NCI-H1417 (cell line): ENCODE results near the gene MCEMP1.

Experiments
- DNase-seq, 3 experiments: peaks; one replicate each; lab custom pipeline; 2025; lab: John Stamatoyannopoulos, UW

Gene MCEMP1, protein sequence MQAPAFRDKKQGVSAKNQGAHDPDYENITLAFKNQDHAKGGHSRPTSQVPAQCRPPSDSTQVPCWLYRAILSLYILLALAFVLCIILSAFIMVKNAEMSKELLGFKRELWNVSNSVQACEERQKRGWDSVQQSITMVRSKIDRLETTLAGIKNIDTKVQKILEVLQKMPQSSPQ

DNA sequence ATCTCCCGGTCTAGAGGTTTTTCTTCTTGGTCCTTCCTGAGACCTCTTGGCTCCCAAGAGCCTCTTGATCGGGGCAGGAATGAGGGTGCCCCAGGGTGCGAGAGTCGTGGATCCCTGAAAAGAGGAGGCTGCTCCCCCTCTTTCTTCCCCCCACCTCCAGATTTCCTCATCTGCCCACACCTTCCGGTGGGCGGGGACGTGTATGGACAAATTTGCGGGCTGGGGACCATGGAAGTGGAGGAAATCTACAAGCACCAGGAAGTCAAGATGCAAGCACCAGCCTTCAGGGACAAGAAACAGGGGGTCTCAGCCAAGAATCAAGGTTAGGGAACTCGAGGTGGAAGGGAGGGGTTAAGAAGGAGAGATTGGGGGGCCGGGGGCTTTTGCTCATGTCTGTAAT is at the start of gene MCEMP1:
Gene MCEMP1 (plus strand): TSS at position 237 of the 400 bp plus-strand sequence. CDS start 31 bp downstream, at position 268.
- DNase-seq: no peak

DNA sequence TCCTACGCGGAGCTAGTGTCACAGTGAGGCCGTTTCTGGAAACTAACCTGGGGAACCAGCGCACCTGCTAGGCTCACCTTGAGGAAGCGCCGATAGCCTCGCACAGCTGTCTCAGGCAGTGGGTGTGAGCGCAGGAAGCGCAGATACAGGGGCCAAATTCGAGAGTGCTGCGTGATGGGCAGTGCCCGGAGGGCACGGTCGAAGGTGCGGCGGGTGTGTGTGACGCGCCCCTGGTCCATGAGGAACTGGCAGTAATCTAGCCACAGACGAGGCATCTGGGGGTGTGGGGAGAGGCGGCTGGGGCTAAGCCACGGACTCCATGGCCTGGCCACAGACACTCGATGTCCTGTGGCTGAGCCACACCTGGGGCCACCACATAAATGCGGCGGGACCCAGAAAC is 49.7 kb upstream of the MCEMP1 start:
- DNase-seq: no peak

DNA sequence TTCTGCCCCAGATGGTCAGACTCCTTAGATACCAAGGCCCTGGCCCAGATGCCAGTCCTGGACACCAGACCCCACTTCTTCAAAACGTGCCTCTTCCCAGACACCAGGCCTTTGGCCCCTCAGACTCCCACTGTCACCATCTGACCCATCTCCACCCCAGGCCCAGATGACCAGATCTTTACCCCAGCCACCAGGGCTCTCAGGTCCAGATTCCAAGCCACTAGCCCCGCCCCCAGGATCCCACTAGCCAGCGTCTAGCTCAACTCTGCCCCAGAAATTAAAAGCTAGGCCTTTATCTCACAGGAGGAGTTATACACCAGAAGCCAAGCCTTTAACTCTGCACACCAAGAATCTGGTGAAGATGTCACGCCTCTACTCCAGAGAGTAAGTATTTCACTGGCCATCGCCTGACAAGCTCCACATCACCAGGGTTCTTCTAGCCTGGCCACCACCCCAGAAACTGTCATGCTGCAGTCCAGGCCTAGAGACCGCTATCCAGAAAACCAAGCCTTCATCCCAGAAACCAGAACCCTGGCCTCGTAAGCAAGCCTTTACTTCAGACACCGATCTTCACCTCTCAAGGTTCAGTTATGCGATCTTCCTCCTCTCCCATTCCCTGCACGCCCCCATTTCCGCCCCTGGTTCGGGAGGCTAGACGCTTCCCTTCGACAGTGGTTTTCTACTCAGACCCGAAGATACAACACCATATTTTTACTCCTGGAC is 48.1 kb upstream of the MCEMP1 start:
- DNase-seq: peak in 1 of 3 experiments; percentile 39

DNA sequence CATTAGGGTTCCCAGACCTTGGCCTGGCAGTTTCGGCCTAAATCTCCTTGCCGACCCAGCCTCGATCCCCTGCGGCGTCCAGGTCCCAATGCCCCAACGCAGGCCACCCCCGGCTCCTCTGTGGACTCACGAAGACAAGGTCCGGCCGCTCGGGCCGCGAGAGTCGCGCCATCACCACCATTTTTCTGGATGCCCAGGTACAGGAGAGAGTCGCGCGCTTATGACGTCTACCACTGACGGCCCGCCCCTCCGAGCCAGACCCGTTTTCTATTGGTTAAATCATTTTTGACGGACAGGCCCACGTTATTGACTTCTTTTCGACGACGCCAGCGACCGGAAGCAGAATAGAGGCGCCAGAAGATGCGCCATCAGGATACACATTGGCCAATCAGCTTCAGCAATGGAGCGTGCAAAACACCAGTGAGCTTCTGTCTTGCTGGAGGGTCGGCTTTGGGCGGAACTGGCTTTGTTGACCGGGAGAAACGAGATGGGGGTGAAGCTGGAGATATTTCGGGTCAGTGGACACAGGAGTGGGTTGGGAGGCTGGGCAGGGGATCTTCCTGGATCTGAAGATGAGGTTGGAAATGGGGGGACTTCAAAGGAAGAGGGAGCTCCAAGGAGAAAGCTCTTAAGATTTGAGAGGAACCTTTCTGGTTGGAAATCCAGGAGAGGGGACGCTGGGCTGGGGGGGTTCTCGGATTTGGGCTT is 47.4 kb upstream of the MCEMP1 start, which contains the start of the genes PET100 and XAB2:
Gene PET100 (plus strand): TSS at position 447 of the 708 bp plus-strand sequence. CDS start 41 bp downstream, at position 488.
Gene XAB2 (minus strand): TSS at position 199 of the 708 bp plus-strand sequence. CDS start 18 bp downstream, at position 181.
- DNase-seq: peak; percentile 93 to 100 (median 98)

DNA sequence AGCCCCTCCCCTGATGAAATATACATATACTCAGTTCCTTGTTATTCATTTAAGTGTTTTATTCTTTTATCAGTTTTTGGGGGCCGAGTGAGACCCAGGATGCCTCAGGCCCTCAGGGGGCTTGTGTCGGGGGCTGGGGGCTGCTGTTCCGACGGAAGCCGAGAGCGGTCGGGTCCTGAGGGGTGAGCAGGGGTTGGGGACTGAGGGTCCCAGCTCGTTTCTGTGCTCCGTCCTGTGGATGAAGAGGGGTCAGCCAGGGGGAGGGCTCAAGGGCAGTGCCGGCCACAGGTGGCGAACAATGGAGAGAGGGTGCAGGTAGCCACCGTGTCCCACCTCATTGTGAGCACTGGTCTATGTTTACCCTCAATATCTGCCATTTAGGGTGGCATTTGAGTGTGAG is 45.3 kb upstream of the MCEMP1 start:
- DNase-seq: no peak

DNA sequence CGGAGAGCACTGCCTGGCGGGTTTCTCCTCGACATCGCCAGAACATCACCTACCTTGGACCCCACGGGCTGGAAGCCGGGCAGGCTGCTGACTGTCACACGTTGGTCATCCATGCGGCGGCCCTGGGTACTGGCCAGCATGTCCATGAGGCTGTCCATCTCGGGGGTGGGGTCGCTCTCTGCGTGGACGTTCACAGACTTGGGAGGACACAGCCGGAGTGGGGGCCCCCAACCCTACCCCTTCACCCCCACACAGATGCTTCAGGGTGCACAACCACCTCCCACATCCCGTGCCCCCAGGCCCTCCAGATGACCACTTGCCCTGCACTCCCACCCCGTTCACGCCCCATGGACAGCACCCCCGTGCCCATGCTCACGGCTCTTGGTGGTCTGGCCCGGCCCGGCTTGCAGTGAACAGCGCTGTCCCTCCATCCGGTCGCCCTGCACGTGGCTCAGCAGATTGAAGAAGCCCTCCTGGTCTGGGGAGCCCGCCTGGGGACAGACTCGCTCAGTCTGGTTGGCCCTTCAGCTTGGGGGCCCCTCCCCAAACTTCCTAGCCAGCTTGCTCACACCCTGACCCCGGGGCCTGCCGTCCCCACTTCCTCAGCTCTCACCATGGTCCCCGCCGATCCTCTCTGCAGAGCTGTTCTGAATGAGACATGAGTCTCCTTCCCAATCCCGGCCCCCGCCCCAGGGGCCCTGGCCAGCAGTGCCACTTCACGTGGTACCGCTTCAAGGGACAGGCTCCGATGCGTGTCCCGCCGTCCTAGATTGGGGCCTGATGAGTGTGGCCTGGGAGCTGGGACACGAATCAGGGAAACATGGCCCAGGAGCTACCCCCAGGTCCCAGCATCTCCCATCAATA is 44.3 kb upstream of the MCEMP1 start:
- no peak for DNase-seq

DNA sequence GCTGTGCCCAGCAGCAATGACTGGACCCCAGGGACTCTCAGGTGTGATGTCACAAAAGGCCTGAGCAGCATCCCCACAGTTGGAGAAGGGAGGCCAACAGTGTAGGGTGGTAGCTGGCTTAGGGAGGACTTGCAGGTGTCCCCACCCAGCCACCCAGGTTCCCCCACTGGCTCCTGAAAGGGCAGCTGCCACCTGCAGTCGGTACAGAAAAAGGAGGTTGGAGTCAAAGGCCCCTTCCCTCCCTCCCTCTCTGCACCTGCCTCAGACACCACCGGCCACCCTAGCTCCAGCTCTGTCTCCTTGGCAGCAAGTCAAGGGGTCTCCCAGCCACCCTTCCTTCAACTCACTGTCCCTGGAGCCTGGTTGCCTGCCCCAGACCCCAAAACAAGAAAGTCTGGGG is 43.2 kb upstream of the MCEMP1 start, which contains the start of gene PCP2:
Gene PCP2 (minus strand): TSS at position 22 of the 400 bp plus-strand sequence. CDS start 262 bp downstream, outside the sequence.
- DNase-seq: no peak

DNA sequence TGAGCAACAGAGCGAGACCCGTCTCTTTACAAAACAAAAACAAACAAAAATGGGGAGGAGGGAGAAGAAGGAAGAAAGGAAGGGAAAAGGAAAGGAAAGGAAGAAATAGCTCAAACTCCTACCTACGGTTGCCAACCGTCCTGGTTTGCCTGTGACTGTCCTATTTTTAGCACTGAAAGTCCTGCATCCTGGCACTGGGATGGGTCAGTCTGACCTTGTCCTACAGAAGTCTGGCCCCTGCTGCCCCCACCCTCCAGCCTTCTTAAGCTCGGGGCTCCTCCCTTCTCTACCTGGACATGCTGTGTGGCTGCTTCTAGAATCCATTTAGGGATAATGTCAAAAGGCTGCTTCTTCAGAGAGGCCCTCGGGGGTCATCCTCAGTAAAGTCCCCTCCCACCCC is 41.2 kb upstream of the MCEMP1 start:
- DNase-seq: no peak

DNA sequence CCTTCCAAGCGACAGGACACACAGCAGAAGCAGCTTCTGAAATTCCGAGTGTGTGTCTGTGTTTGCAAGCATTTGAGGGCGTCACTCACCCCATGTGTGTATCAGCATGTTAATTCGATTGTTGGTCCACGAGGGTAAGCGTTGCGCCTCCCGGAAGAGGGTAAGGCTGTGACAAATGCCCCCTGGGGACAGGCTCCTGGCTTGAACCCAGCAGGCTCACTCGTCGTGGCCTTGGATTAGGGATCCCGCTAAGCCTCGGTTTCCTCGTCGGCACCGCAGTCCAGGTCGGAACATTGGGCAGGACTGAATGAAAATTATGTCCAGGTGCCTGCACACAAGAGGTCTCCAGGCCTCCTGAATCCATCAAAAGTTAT is 40.6 kb upstream of the MCEMP1 start:
- DNase-seq: peak in 1 of 3 experiments; percentile 45

DNA sequence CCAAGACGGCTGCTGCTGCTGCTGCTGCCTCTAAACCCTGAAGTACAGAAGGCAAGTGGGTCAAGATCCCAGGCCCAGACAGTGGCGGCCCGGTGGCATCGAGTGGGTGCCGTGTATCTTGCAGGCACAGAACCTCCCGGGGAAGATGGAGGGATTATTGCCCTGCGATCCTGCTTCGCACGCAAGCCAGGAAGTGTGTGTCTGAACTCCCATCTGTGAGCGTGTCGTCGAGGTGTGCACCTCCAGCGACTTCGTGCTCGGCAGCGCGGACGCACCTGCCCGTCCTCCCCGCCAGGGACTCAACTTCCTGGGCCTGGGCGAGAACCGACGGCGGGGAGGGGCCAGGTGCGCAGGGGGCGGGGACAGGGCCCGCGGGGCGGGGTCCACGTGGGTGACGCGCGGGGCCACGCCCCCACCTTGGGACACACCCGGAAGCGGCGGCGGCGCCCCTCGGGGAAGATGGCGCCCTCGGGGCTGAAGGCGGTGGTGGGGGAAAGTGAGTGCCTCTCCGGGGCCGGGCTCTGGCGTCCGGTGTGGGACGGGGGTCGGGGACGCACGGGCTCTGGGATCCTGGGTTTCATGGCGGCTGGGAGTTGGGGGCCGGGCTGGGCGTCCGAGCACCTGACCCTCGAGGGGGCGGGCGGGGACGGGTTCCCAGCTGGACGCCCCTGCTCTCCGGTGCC is 40.1 kb upstream of the MCEMP1 start, which contains the start of gene STXBP2:
Gene STXBP2 (plus strand): TSS at position 420 of the 683 bp plus-strand sequence. CDS start 40 bp downstream, at position 460.
- DNase-seq: peak; percentile 82 to 83 (median 82)

DNA sequence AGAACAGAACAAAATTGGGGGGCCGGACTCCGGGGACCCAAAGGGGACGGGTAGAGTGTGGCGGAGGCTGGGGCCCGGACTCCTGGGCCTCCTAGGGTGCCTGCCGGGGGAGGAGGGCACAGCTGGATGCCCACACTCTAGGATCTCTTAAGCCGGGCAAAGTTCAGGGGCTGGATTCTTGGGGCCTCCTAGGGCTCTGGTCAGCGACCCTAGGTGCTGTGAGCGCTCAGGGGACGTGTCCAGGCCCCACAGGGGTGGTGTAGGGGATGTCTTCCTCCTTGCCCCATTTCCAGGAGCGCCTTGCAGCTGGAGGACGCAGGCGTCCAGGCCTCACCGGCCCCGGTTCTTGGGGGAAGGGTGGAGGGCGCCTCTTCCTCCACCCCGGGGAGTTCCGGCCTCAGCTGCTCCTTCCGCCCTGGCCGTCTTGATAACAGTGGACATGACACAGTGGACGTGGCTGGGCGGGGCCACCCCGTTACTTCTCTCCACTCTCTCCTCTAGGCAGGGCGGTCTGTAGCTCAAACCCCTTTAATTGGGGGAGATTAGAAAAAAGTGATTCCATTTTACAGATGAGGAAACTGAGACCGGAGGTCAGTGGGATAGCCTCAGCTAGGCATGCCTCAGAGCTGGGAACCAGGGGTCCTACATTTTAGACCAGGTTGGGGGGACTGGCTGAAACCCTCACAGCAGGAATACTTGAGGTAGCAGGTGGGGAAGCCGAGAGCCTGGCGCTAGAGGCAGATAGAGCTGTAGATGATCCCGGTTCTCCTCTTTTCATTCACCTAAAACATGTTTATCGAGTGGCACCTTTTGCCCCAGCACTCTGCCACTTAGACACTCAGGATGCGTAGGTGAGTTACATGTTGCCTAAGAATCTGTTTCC is 39.3 kb upstream of the MCEMP1 start:
- peak in 2 of 3 experiments; percentile 36 to 38 for DNase-seq

DNA sequence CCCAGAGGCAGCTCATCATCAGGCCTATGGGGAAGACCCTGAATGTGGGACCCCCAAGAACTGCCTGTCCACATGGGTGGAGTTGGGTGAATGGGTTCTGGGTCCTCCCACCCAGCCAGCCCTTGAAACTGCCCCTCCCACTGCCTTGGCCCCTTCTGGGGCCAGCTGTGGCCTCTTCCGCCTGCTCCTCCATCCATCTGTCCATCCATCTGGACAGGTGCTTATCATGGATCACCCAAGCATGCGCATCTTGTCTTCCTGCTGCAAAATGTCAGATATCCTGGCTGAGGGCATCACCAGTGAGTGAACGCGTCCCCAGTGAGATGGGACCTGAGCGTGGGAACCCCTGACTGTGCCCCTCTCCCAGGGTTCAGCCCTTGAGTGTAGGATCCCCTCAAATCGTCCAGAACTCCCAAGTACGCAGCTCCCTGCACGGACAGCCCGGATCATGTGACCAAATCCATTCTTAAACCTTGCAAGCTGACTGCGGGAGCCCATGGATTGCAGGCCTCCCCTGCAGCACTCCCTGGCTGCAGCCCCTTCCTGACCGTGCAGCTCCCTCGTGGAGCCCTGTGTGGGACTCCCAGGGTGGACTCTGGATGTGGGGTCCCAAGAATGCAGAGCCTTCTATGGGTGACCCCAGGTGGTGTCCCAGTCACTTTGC is 38.0 kb upstream of the MCEMP1 start:
- no peak for DNase-seq

DNA sequence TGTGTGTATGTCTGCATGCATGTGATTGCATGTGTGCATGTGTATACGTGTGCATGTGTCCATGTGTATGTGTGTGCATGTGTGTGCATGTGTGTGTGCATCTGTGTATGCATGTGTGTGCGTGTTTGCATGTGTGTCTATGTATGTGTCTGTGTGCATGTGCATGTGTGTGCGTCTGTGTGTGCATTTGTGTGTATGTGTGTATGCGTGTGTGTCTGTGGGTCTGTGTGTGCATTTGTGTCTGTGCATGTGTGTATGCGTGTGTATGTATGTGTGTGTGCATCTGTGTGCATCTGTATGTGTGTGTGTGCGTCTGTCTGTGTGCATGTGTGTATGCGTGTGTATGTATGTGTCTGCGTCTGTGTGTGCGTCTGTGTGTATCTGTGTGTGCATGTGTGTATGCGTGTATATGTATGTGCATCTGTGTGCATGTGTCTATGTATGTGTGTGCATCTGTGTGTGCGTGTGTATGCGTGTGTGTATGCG is 37.0 kb upstream of the MCEMP1 start:
- DNase-seq: no peak

DNA sequence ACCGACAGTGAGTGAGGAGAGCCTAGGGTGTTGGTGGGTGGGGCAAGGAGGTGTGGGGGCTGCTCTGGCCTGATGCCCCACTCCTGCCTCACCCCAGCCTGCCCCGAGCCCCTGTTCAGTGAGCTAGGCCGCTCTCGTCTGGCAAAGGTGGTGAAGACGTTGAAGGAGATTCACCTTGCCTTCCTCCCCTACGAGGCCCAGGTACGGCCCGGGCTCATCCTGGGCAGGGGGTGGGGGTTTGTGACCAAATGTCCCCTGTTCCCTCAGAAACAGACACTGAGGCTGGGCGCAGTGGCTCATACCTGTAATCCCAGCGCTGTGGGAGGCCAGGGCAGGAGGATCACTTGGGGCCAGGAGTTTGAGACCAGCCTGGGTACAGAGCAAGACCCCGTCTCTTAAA is 36.1 kb upstream of the MCEMP1 start:
- no peak for DNase-seq

DNA sequence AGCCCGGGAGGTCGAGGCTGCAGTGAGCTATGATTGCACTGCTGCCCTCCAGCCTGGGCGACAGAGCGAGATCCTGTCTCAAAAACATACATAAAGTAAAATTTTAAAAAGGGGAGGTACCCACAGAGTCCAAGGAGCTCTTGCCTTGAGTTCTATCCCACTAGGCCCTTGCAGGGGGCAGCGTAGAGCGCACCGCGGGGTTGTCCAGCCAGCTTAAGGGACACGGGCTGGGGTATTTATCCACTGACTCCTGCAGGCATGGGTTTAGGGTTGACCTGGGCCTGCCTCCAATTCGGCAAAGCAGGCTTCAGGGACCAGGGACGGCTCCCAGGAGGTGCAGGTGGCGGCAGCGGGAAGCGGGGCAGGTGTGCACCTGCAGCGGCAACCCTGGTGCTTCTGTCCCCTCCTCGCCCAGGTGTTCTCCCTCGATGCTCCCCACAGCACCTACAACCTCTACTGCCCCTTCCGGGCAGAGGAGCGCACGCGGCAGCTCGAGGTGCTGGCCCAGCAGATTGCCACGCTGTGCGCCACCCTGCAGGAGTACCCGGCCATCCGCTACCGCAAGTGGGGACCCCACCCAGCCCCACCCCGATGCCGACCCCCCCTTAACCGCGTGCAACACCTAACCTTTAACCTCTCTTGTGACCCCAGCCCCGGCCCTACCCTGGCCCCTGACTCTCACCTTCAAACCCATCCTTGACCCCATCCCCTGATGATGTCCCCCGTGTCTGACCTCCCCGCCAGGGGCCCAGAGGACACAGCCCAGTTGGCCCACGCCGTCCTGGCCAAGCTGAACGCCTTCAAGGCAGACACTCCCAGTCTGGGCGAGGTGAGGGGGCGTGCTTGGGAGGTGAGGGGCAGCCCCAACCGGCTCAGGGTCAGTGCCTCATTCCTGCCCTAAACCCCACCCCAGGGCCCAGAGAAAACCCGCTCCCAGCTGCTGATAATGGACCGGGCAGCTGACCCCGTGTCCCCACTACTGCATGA is 35.3 kb upstream of the MCEMP1 start:
- DNase-seq: no peak

DNA sequence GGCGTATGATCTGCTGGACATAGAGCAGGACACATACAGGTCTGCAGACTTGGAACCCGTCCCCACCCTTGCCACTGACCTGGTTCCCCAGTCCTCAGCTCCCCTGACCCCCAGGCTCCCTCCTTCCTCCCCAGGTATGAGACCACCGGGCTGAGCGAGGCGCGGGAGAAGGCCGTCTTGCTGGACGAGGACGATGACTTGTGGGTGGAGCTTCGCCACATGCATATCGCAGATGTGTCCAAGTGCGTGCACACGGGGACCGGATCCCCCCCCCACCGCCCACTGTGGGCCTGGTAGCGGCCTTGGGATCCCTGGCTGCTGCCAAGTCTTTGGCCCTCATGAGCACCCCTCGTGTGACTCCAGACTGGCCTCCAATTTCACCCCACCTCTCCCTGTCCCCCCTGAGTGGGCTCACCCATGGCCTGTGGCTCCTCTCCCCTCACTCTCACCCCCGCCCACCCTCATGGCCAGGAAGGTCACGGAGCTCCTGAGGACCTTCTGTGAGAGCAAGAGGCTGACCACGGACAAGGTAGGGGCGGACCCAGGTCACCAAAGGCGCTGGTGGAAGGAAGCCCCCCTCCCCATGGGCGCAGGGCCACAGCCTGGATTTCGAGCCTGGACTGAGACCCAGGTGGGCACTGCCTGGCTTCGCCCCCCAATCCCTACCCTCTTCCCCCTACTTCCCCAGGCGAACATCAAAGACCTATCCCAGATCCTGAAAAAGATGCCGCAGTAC is 34.4 kb upstream of the MCEMP1 start:
- DNase-seq: no peak

DNA sequence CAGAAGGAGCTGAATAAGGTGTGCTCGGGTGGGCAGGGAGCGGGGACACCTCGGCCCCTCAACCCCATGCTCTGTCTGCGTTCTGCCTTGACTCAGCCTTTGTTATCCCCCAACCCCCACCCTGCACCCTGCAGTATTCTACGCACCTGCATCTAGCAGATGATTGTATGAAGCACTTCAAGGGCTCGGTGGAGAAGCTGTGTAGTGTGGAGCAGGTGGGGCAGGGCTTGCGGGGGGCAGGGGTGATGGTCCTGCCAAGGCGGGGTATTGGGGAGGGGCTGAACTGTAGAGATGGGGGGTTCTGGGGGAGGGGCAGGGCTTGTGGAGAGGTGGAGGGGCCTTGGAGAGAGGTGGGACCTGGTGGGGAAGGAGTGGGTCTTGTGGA is 33.9 kb upstream of the MCEMP1 start:
- DNase-seq: no peak
